Activated CD8-positive, alpha-beta memory T cell treated with anti-CD3 and anti-CD28 coated beads, Interleukin-2, amount 50 U/mL, for 1 hour (primary cell): ENCODE data around the gene ITPKC.
A peak's percentile ranks its signal among the peaks of the same experiment; 100 is the strongest.

Source experiments
- DNase-seq: peaks from one replicate; pipeline ENCODE4 v3.0.0-alpha.2; 2020; ENCODE audit errors: extremely low read depth

The ITPKC gene

GRCh38 chr19:40740747-40741146, 23.8 kb downstream of the ITPKC start:
- no peak for DNase-seq

GRCh38 chr19:40741527-40742390, 24.8 kb downstream of the ITPKC start:
- DNase-seq = no peak

GRCh38 chr19:40742477-40742876, 25.6 kb downstream of the ITPKC start:
- DNase-seq = no peak

DNA sequence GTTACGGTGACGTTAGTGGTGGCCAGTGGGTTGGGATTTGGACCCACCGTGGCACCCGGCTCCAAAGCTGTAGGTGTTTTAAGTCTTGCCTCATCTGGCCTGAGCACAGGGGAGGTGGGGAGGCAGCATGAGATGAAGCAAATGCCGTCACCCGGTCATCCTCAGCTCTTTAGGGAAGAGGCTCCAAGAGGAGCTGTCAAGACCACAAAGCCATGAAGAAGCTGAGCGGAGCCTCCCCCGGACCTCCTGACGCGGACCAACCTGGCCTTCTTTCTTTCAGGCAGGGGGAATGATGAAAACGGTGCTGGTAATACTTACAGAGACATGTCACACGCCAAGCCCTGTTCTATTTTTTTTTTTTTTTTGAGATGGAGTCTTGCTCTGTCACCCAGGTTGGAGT, 26.0 kb downstream of the ITPKC start:
- DNase-seq = no peak

GRCh38 chr19:40743926-40744325, 27.0 kb downstream of the ITPKC start:
- no peak for DNase-seq

DNA sequence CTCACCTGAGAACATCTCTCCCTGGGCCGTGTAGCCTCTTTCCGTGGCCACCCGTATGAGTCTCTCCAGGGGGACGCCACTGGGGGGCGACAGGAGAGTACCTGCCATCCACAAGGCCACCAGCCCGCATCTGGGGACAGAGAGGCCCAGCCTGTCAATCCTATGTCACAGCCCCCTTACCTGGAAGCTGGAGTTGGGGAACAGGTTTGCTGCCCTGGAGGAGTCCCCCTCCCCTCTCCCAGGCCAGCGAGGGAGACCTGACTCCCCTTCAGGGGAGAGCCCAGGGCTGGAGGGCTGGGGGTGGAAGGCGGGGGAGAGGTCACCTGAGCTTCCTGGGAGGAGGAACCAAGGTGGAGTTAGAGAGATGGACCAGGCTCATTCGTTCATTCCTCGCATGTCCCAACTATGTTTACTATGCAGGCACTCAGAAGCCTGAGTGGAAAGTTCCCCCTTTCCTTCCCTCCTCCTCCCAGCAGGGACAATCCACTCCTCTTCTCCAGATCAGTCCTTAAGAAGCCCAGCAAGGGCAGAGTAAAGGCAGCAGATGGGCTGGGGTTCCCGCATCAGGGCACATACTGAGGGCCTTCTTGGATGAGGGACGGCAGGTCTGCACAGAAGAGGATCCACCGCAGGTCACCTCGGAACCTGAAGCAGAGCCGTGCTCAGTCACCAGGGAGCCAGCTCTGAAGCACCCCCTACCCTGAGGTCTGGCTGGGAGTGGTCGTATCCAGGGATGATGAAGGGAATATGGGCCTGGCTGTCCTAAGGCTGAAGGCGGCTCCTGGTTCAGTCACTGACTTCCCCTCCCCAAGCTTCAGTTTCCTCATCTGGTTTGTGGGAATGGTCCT, 27.9 kb downstream of the ITPKC start:
- DNase-seq = no peak

DNA sequence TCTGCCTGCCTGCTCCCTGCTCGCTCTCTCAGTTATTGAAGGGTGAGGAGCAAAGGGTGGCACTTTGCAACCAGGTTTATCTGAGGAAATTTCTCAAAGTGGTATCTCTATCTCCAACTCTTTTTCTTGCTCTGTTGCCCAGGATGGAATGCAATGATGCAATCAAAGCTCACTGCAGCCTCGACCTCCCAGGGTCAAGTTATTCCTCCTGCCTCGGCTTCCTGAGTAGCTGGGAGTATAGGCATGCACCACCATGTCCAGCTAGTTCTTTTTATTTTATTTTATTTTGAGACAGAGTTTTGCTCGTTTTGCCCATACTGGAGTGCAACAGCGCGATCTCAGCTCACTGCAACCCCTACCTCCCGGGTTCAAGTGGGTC, 28.5 kb downstream of the ITPKC start:
- DNase-seq = no peak

GRCh38 chr19:40747536-40747935, 30.6 kb downstream of the ITPKC start:
- no peak for DNase-seq

DNA sequence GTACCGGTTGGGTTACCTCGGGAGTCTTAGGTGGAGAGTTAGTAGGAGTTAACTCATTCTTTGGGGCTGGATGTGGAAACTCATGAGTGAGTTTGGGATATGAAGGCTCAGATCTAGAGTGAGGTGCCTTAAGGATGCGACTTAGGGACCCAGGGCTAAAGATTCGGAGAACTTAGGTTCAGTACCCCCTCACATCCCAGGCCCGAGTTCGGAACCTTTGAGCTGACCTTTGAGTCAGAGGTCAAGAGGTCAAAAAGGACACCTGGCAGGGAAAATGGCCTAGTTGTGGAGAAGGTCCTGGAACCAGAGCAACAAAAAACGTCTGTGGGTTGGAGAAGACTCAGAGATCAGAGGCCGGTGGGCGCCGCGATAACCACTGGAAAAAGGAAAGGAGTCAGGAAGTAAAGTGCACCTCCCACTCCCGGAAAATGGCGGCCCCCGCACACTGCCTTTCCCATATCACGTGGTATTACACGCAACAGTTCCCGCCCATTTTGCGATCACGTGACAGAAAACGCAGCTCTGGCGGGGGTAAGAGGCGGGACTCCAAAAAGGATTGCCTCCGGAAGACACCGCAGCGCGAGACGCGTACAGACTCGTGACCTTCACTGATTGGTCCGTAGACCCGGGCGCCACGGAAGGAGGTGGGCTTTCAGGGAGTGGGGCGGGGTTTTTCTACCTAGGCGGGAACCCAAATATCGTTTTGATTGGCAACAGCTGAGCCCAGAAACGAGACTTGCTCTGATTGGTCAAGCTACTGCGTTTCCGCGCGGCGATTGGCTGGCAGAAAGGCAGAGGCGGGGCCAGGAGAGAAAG, 33.4 kb downstream of the ITPKC start, which contains the start of gene ACTMAP:
Gene ACTMAP, minus strand, starts transcription at position 420 of the 816 bp plus-strand sequence. CDS start 674 bp downstream, outside the sequence.
- DNase-seq = peak; percentile 100

DNA sequence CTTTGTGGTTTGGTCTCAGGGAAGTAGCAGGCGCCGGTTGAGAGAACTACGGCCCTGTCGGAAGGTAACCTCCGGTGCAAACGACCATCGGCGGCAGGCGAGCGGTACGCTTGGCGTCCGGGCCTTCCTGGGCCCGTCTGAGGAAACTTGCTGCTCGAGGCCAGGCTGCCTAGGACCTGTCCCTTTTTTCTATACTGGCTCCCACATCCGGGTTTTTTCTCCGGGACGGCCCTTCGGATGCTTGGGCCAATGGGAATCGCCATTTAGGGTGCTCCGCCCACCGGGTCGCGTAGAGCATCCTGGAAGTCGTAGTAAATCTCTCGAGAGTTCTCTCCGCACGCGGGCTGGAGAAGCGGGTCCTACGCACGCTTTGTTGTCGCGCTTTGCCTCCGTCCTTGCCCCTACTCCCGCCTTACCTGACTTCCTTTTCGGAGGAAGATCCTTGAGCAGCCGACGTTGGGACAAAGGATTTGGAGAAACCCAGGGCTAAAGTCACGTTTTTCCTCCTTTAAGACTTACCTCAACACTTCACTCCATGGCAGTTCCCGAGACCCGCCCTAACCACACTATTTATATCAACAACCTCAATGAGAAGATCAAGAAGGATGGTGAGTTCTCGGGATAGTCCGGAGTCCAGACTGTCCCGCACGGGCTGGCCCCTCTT, 34.1 kb downstream of the ITPKC start, which contains the start of gene SNRPA:
Gene SNRPA, plus strand, starts transcription at position 330 of the 664 bp plus-strand sequence. Its CDS starts 206 bp downstream, at position 536.
- DNase-seq = peak; percentile 90

- no peak for DNase-seq
Observed at GRCh38 chr19:40752257-40752781, 35.4 kb downstream of the ITPKC start.

GRCh38 chr19:40754611-40755247, 37.8 kb downstream of the ITPKC start:
- no peak for DNase-seq

DNA sequence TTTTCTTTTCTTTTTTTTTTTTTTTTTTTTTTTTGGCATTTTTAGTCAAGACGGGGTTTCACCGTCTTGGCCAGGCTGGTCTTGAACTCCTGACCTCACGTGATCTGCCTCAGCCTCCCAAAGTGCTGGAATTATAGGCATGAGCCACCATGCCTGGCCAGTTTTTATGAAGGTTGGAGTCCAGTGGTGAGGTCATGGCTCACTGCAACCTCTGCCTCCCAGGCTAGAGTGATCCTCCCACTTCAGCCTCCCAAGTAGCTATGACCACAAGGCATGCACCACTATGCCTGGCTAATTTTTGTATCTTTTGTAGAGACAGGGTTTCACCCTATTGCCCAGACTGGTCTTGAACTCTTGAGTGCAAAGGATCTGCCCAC, 38.3 kb downstream of the ITPKC start:
- no peak for DNase-seq

DNA sequence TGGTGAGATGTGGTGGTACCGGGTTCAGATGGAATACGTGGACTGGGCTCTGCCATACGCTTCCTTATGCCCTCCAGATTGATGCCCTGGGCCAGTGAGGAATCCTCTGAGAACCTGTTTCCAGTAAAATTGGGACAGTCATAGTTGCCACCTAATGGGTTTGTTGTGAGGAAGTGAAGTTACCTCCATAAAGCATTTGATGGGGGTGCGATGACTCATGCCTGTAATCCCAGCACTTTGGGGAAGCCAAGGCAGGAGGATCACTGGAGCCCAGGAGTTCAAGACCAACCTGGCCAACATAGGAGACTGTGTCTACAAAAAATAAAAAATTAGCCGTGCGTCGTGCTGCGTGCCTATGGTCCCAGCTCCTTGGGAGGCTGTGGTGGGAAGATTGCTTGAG, 38.9 kb downstream of the ITPKC start:
- DNase-seq = no peak

- DNase-seq = no peak
Observed at GRCh38 chr19:40756502-40757110, 39.7 kb downstream of the ITPKC start.

GRCh38 chr19:40758491-40758890, 41.6 kb downstream of the ITPKC start:
- no peak for DNase-seq

DNA sequence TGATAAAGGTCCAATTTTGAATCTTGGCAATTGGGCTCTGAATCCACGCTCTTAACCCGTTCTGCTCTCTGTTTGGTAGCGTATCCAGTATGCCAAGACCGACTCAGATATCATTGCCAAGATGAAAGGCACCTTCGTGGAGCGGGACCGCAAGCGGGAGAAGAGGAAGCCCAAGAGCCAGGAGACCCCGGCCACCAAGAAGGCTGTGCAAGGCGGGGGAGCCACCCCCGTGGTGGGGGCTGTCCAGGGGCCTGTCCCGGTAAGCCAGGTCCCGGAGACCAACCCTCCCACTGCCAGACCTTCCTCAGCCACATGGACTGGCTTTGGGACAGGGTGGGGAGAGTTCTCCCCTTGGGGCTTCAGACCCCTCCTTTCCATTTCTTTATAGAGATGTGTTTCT, 42.4 kb downstream of the ITPKC start:
- no peak for DNase-seq

DNA sequence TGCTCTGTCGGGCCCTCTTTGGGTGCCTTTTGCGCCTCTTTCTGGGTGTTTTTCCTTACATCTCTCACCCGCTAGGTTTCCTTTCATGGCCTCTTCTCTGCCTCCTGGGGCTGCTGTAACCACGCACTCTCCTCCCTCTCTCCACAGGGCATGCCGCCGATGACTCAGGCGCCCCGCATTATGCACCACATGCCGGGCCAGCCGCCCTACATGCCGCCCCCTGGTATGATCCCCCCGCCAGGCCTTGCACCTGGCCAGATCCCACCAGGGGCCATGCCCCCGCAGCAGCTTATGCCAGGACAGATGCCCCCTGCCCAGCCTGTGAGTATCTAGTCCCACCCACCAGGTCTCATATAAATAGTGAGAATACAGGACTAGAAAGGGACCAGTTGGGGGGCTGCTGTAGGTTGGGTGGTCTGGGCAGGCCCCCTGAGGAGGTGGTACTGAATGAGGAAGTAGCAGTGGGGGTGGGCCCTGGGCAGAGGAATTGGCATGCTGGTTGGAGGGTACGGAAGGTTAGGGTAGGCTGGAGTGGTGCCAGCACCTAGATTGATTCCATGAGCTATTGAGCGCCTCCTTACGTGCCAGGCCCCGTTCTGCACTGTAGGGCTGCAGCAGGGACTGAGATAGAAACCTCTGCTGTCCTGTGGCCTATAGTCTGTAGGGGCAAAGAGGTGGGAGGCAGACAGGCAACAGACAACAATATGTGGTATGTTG, 46.0 kb downstream of the ITPKC start:
- no peak for DNase-seq

GRCh38 chr19:40763526-40763925, 46.6 kb downstream of the ITPKC start:
- DNase-seq = no peak
